ENCODE measurements around the gene ZNF335.
"Not testable (repeated sequence)": the region's sequence is repeated elsewhere in the genome, so short reads cannot be mapped to it uniquely, and the experiment has no call there.

ZNF335 gene

GRCh38 chr20:45909336-45909808, 62.6 kb downstream of the ZNF335 start:
- DNase-seq: no peak

- DNase-seq: no peak
Observed at GRCh38 chr20:45908084-45908483, 63.9 kb downstream of the ZNF335 start.

GRCh38 chr20:45907219-45907948, 64.6 kb downstream of the ZNF335 start:
- DNase-seq: no peak

GRCh38 chr20:45905505-45906079, 66.4 kb downstream of the ZNF335 start:
- no peak for DNase-seq

- no peak for DNase-seq
Observed at GRCh38 chr20:45904583-45905504, 67.2 kb downstream of the ZNF335 start.

- no peak for DNase-seq
Observed at GRCh38 chr20:45902199-45902701, 69.8 kb downstream of the ZNF335 start.

GRCh38 chr20:45901332-45901731, 70.7 kb downstream of the ZNF335 start:
- not testable (repeated sequence) for DNase-seq

- no peak for DNase-seq
Observed at GRCh38 chr20:45899046-45899835, 72.8 kb downstream of the ZNF335 start.
